NOMO-1 (cell line): ENCODE data around the gene REELD1.

Source experiments
- DNase-seq, 2 experiments: peaks; one replicate each; lab custom pipeline; 2025; ENCODE audit not compliant: unreplicated experiment in 2 of 2; lab: John Stamatoyannopoulos, UW

REELD1 gene

GRCh38 chr4:146224326-146224966 is 10.1 kb downstream of the REELD1 start:
- no peak for DNase-seq

DNA sequence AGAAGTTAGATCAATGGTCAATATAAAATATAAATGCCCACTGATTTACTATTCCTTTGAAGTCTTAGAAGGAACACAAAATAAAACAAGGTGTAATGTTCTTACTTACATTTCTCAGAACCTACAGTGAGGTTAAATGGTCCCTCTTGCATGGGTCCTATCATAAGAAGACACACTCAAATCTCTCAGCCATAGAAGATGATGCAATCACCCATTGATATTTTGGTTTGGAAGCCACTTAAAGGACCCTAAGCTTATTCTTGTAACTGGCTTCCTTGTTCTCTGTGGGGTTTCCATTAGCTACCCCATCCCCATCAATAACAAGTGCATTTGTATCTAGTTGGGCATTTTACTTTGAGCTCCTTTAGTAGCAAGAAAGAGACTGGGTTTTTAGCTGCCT is 15.1 kb downstream of the REELD1 start:
- DNase-seq, result no peak

DNA sequence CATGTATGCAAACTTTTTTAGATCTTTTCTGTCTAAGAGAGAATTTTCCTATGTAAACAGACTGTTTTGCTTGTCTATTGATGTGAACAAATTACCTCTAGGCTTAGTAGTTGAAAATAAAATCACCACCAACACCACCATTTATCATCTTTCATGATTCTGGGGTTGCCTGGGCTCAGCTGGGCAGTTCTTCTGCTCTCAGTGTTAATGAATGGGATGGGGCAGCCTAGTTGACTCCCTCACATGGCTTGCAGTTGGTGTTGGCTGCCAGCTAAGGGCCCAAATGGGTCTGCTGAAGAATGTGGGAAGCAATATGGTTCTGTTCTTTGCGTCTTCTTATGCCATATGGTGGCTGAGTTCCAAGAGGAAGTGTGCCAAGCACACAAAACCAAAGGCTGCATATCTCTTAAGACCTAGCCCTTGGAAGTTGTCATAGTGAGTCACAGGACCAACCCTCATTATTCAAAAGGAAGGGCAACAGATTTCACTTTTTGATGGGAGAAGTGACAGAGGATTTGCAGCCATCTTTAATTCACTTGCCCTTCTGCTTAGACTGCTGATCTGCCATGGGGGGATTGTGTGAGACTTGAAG is 17.9 kb downstream of the REELD1 start:
- peak; percentile 13 to 38 for DNase-seq

DNA sequence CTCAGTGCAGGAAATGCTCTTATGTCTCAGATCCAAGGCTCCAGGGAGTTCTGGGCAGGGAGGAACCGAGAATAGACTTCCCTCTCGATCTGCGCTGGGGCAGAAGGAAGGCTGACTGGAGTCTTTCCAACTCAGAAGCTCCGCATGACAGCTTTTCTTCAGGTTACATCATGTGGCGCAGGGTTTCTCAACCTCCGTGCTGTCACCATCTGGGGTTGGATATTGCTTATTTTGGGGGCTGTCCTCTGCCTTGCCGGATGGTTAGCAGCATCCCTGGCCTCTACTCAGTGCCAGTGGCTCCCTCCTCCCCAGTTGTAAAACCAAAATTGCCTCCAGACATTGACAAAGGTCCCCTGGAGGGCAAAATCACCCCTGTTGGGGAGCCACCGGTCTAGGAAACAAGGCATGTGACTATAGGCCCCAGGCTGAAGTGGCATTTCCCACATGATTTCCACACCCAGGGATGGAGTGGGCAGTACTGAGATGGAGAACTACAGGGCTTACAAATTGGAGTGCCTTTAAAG is 21.4 kb downstream of the REELD1 start:
- peak; percentile 32 to 49 for DNase-seq

- no peak for DNase-seq
Observed at GRCh38 chr4:146236216-146236615, 21.9 kb downstream of the REELD1 start.

DNA sequence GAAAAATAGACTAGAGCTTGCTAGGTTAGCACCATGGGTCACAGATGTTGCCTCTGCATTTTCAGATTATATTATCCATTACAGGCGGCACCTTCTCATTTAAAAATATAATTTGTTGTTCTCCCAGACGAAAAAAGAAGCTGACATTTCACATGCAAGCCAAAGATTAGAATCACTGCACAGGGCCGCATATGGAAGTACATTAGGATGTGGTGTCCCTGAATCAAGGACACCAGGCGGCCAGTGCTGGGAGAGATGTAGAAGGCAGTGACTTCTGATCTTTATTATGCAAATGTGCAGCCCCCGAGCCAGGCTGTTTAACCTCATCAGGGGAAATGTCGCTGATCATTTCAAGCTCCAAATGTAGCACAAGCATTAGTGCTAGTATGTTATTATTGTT is 22.8 kb downstream of the REELD1 start:
- no peak for DNase-seq

DNA sequence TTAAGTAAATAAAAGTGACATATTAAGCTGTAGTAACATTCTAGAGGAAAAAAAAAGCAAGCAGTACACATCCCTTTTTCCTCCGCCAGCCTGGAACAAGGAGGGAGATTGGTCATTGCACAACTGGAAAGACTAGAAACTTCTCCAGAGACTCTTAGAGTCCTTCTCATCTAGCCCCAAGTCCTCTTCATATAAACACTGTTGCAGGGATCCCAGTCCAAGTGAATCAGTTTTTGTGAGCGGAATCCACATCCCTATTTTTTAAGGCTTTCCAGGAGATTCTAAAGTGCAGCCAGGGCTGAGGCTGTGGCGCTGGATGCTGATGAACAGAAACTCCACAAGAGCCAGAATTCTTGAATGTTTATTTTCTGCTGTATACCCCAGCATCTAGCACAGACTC is 23.8 kb downstream of the REELD1 start:
- no peak for DNase-seq

GRCh38 chr4:146243141-146243882 is 29.0 kb downstream of the REELD1 start:
- peak; percentile 21 to 62 for DNase-seq

- no peak for DNase-seq
Observed at GRCh38 chr4:146243883-146244277, 29.5 kb downstream of the REELD1 start.

DNA sequence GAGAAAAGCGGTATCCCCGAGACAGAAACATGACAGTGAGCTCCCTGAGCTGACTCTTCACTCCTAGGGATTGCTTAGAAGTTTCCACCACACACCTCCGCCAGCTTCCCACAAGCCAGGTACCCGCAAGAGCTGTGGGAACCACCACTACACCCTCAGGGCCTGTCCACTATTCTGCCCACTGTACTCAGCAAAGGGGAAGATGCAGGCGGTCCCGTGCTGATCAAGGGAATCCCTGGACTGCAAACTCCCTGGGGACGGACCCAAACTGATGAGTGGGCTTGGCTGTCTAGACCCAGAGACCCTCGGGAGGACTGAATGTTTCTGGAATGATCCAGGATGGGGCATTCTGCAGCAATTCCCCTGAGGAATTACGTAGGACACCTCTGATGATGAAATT is 30.2 kb downstream of the REELD1 start:
- DNase-seq, result no peak

DNA sequence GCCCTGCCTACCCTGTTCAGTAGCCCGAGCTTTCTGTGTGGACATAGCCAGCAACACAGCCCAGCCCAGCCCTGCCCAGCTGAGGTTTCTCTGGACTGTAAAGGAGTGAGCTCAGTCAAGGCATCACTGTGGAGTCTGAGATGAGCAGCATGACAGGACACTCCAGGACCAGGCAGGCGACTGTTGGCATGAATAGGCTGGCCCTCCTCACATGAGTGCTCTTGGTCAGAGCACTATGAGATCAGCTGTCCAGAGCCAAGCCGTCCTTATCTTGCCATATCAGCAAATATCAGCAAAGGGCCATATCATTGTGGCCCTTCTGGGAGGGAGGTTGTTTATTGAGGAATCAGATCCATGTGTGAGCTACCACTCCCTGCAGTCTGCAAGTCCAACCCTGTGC is 30.9 kb downstream of the REELD1 start:
- no peak for DNase-seq

DNA sequence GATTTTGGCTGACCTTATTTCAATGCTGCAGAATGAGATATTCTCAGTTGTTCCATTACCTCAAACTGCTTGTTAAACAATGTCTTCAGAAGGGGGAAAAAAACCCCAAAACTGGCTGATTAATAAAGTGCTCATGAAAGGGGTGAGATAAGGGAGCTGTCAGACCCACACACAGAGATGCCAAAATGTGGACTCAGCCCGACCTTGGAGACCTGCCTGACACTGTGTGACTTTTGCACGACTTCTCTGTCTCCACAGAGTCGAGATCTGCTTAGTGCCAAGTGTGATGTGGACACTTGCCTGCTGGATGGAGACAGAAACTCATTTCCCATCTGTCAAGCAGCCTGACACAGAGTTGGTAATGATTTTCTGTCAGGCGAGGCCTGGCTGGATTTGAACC is 31.5 kb downstream of the REELD1 start:
- DNase-seq, result no peak

- DNase-seq, result no peak
Observed at GRCh38 chr4:146246381-146246780, 32.0 kb downstream of the REELD1 start.

GRCh38 chr4:146247356-146247755 is 33.0 kb downstream of the REELD1 start:
- no peak for DNase-seq

GRCh38 chr4:146252969-146253611 is 38.8 kb downstream of the REELD1 start:
- DNase-seq, result no peak

- no peak for DNase-seq
Observed at GRCh38 chr4:146255463-146255862, 41.1 kb downstream of the REELD1 start.

DNA sequence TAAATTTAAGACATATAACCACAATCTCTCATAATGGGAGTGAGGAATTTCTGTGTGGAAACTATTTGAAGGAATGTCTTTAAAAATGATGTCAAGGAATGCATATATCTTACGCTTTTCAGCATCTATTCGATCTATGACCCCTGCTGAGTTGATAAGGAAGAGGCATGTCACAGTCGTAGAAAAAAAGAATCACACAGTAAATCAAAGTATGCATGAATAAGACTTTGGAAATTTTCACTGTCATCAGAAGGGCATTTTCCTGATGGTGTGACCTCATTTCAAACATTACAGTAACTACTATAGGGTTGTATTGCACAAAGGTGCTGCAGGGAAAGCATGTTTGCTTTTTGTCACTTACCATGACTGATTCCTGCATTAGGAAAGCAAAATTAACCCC is 41.5 kb downstream of the REELD1 start:
- no peak for DNase-seq

- no peak for DNase-seq
Observed at GRCh38 chr4:146256328-146256727, 42.0 kb downstream of the REELD1 start.

- no peak for DNase-seq
Observed at GRCh38 chr4:146257511-146257910, 43.2 kb downstream of the REELD1 start.

DNA sequence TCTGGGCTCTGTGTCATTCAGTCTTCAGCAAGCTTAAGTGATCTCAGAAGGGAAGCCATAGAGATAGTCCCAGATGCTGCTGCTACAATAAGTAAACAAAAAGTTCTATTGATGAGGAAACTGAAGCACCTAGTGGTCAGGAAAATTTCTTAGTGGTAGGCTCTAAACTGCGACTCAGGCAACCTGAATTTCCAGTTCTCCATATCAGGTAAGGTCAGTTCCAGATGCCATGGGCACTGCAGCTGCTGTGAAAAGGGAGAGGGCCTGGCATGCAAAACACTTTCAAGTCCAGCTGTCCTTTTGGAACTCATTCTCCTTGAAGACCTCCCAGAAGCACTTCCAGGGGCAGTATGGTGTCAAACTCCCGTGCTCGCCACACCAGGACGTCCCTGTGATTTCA is 46.2 kb downstream of the REELD1 start:
- DNase-seq, result no peak

- DNase-seq, result no peak
Observed at GRCh38 chr4:146261041-146261440, 46.7 kb downstream of the REELD1 start.
